ENCODE data around the gene ARRDC4. TPM values are rescaled to one million over a fixed set of nuclear protein-coding genes. Genes with fewer than 3 reads are reported as not detected.

ARRDC4 gene
- total RNA-seq, 4 donors from 2014 or later, result 27.1 to 68.2 (median 61.0) TPM

GRCh38 chr15:97929456-97930229, 30.9 kb upstream of the ARRDC4 start:
- no peak for DNase-seq (ENCODE audit: low spot score in 2 of 2)
- Histone ChIP-seq H3K27me3 (no peaks in the 10 kb centered on the region), H3K27ac (no peak overlapping the region), H3K36me3 (no peaks in the 10 kb centered on the region), H3K9me3 (peaks cover 0 to 20% (median 0%) of the 10 kb centered on the region in 4 donors), H3K4me3 (no peak overlapping the region), H3K4me1 (no peaks in the 10 kb centered on the region)
- 71 to 72% methylated on average over 6 of the region's 6 CpGs for WGBS, 2 donors
- no peak for TF ChIP-seq EP300 (IDR thresholded peaks at IDR 0.05)
- TF ChIP-seq POLR2A (IDR thresholded peaks at IDR 0.05), result no peak
- TF ChIP-seq CTCF (IDR thresholded peaks at IDR 0.05), result no peak

GRCh38 chr15:97930230-97930629, 30.3 kb upstream of the ARRDC4 start:
- no peak for TF ChIP-seq POLR2A (IDR thresholded peaks at IDR 0.05)
- TF ChIP-seq CTCF (IDR thresholded peaks at IDR 0.05), result no peak
- TF ChIP-seq EP300 (IDR thresholded peaks at IDR 0.05), result no peak
- H3K4me3 ChIP-seq, result no peak overlapping the region
- no peak overlapping the region for H3K27ac ChIP-seq
- no peak for DNase-seq (ENCODE audit: low spot score in 2 of 2)
- no peaks in the 10 kb centered on the region for H3K4me1 ChIP-seq
- H3K9me3 ChIP-seq, result peaks cover 0 to 17% (median 0%) of the 10 kb centered on the region in 4 donors
- no peaks in the 10 kb centered on the region for H3K27me3 ChIP-seq
- no peaks in the 10 kb centered on the region for H3K36me3 ChIP-seq

GRCh38 chr15:97931314-97931713, 29.2 kb upstream of the ARRDC4 start:
- WGBS, 2 donors, result 86 to 95% methylated on average over 1 of the region's 1 CpG
- no peak for DNase-seq (ENCODE audit: low spot score in 2 of 2)
- Histone ChIP-seq H3K4me3 (no peak overlapping the region), H3K36me3 (no peaks in the 10 kb centered on the region), H3K4me1 (no peaks in the 10 kb centered on the region), H3K27me3 (no peaks in the 10 kb centered on the region), H3K9me3 (peaks cover 0 to 25% (median 0%) of the 10 kb centered on the region in 4 donors), H3K27ac (no peak overlapping the region)
- no peak for TF ChIP-seq EP300 (IDR thresholded peaks at IDR 0.05)

- Histone ChIP-seq H3K36me3 (no peaks in the 10 kb centered on the region), H3K9me3 (peaks cover 0 to 26% (median 0%) of the 10 kb centered on the region in 4 donors), H3K4me3 (no peak overlapping the region), H3K4me1 (no peaks in the 10 kb centered on the region), H3K27ac (no peak overlapping the region), H3K27me3 (no peaks in the 10 kb centered on the region)
- TF ChIP-seq POLR2A (IDR thresholded peaks at IDR 0.05) (no peak), CTCF (IDR thresholded peaks at IDR 0.05) (no peak), EP300 (IDR thresholded peaks at IDR 0.05) (no peak)
- WGBS, 2 donors, result 76 to 80% methylated on average over 1 of the region's 1 CpG
- no peak for DNase-seq (ENCODE audit: low spot score in 2 of 2)
Observed at GRCh38 chr15:97933589-97933988, 26.9 kb upstream of the ARRDC4 start.

- WGBS, 2 donors, result 81 to 88% methylated on average over 4 of the region's 4 CpGs
- no peaks in the 10 kb centered on the region for H3K27me3 ChIP-seq
- H3K4me1 ChIP-seq, result no peaks in the 10 kb centered on the region
- no peak for DNase-seq (ENCODE audit: low spot score in 2 of 2)
- no peak for TF ChIP-seq POLR2A (IDR thresholded peaks at IDR 0.05)
- no peak for TF ChIP-seq CTCF (IDR thresholded peaks at IDR 0.05)
- TF ChIP-seq EP300 (IDR thresholded peaks at IDR 0.05), result no peak
- H3K36me3 ChIP-seq, result no peaks in the 10 kb centered on the region
- H3K9me3 ChIP-seq, result peaks cover 0 to 5% (median 0%) of the 10 kb centered on the region in 4 donors
- no peak overlapping the region for H3K4me3 ChIP-seq
- H3K27ac ChIP-seq, result no peak overlapping the region
Observed at GRCh38 chr15:97940993-97941392, 19.5 kb upstream of the ARRDC4 start.

Data from tibial nerve (tissue), 4 donors.